HG03378 (cell line): Measurements from ENCODE around the gene NGEF.
"Not testable (repeated sequence)": the region's sequence is repeated elsewhere in the genome, so short reads cannot be mapped to it uniquely, and the experiment has no call there.

Source experiments
- ATAC-seq: cut with Tn5 transposase; IDR thresholded peaks from one replicate; pipeline ENCODE4 v1.9.1; 2021; ENCODE audit warnings: mild to moderate bottlenecking, moderate library complexity; ENCODE audit not compliant: unreplicated experiment

Gene NGEF

GRCh38 chr2:233023761-233024410 is 10.8 kb upstream of the NGEF start:
- ATAC-seq: no peak

- no peak for ATAC-seq
Measured at GRCh38 chr2:233023007-233023760, 10.1 kb upstream of the NGEF start.

DNA sequence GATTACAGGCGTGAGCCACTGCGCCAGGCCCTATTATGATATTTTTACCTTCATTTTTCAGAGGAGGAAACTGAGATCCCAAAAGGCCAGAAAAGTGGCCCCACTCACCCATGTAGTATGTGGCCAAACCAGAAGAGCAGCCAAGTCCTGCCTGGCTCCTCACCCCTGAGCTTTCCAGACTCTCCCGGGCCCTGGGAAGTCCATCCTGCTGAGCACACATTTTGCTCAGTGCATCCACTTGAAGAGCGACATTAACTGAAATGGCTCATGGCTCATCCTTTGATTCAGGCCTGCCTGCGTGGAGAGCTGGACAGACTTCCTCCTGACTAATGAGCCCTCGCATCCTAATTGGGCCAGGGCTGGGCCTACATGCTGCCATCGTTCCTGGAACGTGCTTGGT is 9.5 kb upstream of the NGEF start:
- ATAC-seq: no peak

DNA sequence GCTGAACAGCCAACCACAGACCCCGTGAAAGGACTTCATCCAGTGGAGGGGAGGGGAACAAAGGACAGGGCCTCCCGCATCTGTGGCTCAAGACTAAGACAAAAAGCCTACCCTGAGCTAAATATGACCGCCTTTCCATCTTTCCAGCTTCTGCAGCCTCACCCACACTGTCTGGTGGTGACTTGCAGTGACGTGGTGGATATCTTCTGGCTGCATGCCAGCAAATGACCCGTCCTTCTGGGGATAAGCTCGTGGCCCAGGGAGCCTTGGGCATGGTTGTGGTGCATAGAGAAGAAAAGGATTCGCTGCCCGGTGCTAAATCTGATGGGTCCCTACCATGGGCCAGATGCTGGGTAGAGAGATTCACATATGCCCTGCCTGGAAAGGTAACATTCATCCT is 8.7 kb upstream of the NGEF start:
- ATAC-seq: no peak

- no peak for ATAC-seq
Measured at GRCh38 chr2:233020454-233020853, 7.4 kb upstream of the NGEF start.

DNA sequence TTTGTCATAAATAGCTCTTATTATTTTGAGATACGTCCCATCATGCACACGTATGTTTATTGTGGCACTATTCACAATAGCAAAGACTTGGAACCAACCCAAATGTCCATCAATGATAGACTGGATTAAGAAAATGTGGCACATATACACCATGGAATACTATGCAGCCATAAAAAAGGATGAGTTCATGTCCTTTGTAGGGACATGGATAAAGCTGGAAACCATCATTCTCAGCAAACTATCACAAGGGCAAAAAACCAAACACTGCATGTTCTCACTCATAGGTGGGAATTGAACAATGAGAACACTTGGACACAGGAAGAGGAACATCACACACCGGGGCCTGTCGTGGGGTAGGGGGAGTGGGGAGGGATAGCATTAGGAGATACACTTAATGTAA is 6.6 kb upstream of the NGEF start:
- ATAC-seq: not testable (repeated sequence)

GRCh38 chr2:233017947-233018346 is 4.9 kb upstream of the NGEF start:
- no peak for ATAC-seq

- ATAC-seq: no peak
Measured at GRCh38 chr2:233015019-233015645, 2.1 kb upstream of the NGEF start.

- ATAC-seq: no peak
Measured at GRCh38 chr2:233013650-233014049, 594 bp upstream of the NGEF start.

DNA sequence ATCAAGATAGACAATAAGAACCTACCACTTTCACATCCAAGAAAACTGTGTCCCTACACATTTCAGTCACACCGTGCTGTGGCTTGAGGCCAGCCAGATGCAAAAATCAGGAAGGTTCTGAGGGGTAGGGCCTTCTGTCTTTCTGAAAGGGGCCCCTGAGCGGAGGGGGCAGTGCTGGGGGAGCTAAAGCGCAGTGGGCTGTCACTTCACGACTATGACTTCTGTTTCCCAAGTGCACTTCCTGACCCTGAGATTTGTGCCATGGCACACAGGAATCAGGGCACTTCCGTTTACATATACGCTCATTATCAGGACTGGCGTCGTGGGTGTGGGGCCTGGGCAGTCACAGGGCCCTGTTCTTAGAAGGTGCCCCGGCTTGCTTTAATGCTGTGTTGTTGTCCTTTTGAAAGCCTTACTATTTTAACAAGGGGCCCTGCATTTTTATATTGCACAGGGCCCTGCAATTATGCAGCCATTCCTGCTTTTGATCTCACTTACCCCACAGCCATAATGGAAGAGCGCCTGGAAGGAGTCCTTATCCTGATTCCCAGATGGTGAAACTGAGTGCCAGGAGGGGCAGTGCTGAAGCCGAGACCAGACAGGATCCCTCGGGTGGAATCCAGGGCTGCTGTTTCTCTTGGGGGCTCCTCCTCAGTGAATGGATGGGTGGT is 620 bp downstream of the NGEF start:
- no peak for ATAC-seq

DNA sequence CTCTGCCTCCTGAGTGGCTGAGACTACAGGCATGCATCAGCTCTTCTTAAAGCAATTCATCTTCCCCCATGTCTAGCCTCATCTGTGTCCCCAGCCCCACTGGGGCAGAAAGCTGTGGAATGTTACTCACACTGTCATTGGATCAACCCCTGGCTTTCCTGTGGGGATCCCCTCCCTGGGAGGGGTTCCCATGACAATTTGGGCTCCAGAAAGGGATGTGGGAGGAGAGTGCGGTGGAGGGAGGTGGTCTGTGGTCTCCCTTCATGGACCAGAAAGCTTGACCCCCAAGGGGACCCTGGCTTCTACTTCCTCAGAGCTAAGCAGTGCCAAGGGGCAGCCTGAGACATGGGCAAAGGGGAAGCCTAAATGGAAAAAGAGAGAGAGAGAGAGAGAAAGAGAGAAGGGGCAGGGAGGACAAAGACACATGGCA is 1.3 kb downstream of the NGEF start:
- ATAC-seq: no peak

- ATAC-seq: no peak
Measured at GRCh38 chr2:233011268-233011650, 1.8 kb downstream of the NGEF start.

DNA sequence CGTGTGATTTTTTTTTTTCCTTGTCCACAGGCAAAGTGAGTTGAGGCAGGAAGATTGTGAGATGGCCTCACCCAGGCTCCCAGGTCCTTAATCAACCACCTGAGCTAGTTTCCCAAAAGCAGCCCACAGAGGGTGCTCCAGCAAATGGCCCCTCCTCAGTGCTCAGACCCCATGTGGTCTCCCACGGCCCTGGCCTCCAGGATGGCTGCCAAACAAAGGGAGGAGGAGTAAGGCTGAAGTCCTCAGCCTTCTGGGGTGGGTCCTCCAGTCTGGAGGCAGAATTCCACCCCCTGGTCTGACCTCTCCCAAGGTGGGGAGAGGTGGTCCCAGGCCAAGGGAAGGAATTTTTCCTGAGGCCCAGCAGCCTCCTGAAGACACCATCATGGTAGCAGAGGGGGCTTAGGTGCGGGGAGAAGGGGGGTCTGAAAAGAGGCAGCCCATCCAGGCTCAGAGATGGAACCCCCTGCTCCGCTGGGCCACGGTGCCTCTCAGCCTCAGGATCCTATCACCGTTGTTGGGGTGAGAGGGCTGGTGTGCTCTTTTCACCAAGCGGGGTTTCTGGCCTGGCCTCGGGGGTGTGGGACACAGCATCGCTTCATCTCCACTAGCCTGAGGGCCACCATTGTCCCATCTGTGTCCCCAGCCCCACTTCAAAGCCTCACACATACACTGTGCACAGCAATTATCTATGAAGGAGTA is 2.3 kb downstream of the NGEF start:
- ATAC-seq: no peak

GRCh38 chr2:233009661-233010060 is 3.4 kb downstream of the NGEF start:
- no peak for ATAC-seq

DNA sequence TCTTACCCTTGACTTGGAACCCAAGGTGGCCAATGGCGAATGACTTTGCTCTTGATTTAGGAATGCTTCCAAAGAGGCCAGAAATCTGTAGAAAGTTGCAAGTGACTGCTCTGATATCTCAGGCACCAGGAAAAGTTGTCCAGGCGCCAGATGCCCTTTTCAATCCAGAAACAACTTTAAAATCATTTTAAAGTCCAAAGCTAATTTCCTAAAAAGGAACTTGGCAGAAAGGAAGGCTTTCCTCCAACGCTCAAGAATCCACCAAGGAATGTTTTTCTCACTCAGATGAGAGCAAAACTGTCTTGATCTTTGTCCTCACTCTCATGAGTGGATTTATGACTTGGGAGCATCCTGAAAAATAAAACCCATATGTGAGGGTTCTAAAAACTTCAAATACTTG is 5.3 kb downstream of the NGEF start:
- no peak for ATAC-seq

- ATAC-seq: no peak
Measured at GRCh38 chr2:233007270-233007669, 5.8 kb downstream of the NGEF start.

- ATAC-seq: no peak
Measured at GRCh38 chr2:233006648-233007047, 6.4 kb downstream of the NGEF start.

DNA sequence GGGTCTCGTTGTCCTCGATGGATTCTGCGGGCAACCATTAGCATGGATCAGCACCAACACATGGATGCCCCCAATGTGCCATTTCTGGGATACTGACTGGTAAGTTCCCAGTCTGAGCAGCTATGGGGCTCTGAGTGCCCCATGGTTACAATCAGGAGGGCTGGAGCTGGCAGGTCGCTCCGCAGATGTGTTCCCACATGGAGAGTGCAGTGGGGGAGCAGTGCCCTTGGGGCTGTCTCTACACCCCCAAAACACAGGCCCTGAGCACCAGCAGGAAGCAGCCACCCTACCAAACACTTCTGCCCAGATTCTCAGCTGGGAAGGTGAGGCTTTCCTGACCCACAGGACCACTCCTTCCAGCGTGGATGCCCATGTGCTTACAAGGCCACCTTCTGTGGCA is 8.0 kb downstream of the NGEF start:
- no peak for ATAC-seq

- no peak for ATAC-seq
Measured at GRCh38 chr2:233003658-233004555, 9.1 kb downstream of the NGEF start.
